CD4-positive, alpha-beta T cell treated with Interleukin-6 for 4 hours (primary cell): Measurements from ENCODE around the gene TSHZ1.
"Not testable (repeated sequence)": the region's sequence is repeated elsewhere in the genome, so short reads cannot be mapped to it uniquely, and the experiment has no call there.

Experiments
- DNase-seq: peaks from one replicate; pipeline ENCODE4 v3.0.0-alpha.2; 2020; ENCODE audit warnings: mixed read lengths

The TSHZ1 gene

GRCh38 chr18:75317300-75317699 lies 106.7 kb downstream of the TSHZ1 start:
- DNase-seq, result no peak

DNA sequence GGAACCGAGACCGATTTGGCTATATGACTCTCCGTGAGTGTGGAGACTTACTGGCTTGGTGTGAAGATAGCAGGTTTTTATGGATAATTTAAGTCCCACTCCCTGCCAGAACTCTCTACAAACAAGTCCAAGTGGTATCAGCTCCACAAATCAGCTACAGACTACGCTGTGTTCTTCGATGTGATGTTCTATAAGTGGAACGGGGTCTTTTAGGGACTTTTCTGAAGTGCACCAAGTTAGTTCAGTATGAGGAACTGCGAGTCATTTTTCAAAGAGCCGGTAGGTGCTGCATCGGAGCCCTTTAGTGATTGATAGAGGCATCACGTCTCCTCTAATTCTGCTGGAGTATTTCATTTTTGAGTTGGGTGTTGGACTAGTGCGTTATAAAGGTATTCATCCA lies 107.1 kb downstream of the TSHZ1 start:
- no peak for DNase-seq

GRCh38 chr18:75319905-75320304 lies 109.3 kb downstream of the TSHZ1 start:
- no peak for DNase-seq

GRCh38 chr18:75320506-75320905 lies 109.9 kb downstream of the TSHZ1 start:
- DNase-seq, result no peak

DNA sequence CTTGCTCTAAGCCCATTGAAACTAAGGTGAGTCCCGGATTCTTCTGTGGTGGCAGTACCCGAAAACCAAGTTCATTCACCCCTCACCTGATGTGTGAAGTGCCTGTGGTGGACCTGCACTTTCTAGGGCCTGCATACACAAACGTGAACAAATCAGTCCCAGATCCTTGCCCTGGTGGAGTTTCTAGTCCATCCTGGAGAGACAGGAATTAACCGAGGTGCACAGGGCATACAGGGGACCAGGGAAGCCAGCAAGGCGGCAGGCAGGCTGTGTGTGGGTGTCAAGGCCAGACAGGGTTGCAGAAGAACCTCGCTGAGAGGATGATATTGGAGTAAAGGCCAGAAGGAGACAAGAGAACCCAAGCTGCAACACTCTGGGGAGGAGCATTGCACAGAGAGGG lies 110.8 kb downstream of the TSHZ1 start:
- DNase-seq, result no peak

DNA sequence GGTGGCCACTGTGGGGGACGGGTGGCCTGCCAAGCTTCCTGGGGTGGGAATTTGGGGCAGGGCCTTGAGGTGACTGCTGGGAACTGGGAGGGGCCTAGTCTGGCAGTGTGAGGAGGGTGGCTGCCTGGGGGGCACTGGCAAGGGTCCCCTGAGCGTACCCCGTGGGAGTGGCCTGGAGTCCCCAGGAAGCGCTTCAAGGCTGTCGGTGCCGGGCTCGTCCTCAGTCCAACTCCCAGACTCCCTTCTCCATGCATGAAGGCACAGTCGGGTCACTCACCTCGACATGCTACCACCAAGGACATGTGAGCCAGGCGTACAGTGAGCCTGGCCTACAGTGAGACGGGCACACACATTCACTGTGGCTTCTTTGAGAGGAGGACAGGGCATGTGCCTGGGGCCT lies 111.6 kb downstream of the TSHZ1 start:
- DNase-seq, result no peak

- no peak for DNase-seq
Measured at GRCh38 chr18:75323821-75324585, 113.4 kb downstream of the TSHZ1 start.

DNA sequence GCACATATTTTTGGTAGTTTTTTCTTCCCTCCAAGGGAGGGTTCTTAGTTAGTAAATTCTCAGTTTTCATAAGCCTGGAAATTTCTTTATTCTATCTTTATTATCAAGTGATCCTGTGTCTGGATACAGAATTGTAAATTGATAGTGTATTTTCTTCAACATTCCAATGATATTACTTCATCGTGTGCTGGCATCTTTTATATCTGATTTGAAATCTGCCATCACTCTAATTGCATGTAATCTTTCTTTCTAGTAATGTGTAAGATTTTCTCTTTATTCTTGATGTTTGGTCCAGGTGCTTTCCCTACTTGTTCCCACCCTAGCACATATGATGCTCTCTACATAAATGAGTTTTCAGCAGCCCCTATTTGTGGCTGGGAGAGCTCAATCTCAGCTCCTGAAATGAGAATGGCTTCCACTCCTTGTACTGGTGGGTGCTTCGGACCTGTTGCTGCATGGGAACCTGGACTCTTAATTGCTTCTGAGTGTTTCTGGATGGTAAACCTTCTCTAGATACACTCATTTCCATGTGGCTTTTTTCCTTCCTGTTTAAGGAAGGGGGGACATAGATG lies 114.2 kb downstream of the TSHZ1 start:
- no peak for DNase-seq

GRCh38 chr18:75329753-75330152 lies 119.2 kb downstream of the TSHZ1 start:
- DNase-seq, result not testable (repeated sequence)

GRCh38 chr18:75330308-75330707 lies 119.7 kb downstream of the TSHZ1 start:
- DNase-seq, result no peak

DNA sequence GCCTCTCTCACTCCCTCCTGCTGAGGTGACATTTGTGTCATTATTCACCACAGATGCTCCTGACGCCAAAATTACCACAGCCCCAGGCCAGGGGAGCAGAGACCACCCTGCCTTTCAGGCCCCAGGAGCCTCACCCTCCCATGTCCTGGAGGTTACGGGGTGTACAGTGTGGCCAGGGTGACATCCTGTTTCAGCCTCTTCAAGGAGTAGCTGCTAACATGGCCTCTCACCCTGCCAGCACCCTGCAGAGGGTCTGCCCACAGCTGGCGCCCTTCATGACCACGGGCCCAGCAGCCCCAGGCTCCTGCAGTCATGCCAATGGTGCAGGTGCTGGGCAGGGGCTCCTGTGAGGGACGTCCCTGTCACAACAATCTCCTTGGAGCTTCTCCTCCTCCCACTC lies 124.3 kb downstream of the TSHZ1 start:
- DNase-seq, result no peak

DNA sequence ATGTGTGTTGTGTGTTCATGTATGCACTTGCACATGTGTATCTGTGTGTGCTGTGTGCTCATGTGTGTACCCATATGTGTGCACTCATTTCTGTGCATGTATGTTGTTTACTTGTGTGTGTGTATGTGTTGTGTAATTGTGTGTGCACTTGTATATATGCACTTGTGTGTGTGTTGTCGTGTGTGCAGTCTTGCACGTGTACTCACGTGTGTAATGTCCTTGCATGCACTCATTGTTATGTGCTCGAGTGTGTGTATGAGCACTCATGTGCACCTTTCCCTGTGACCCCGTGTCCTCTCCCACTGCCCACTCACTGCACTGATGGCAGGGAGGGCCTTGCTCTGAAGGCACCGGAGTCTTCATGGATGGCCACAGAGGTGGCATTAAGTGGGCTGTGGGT lies 124.9 kb downstream of the TSHZ1 start:
- no peak for DNase-seq

GRCh38 chr18:75336767-75337166 lies 126.2 kb downstream of the TSHZ1 start:
- no peak for DNase-seq

DNA sequence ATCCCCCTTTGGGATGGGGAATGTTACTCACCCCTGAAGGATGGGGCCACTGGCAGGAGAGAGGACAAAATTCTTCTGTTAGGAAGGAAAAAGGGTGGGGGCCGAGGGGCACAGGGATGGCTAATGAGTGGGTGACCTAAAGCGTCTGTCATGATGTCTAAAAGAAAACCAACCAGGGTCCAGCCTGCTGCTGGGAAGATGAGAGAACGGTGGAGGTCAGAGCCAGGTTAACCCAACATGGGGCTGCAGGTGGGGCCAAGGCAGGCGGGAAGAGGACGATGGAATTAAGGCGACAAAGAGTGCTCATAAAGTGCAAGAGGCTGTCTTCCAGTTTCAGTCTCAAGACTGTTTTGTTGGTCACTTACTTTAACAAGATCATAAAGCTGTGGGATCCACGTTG lies 126.8 kb downstream of the TSHZ1 start:
- DNase-seq, result no peak

DNA sequence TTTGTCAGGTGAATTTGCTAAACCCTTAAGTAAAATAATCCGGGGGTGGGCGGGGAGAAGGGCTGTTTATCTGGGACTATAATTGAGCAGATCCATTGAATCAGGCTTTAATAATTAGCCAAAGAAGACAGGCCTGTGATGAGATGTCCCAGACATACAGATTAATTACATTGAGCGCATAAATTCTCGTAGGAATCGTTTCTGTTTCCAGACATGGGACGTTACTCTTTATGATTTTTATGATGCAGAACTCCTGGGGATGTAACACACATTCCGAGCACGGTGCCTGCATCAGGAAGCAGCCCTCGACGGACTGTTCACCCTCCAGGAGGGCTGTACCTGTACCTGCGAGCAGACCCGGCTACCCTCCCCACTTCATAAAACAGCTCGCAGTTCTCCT lies 128.0 kb downstream of the TSHZ1 start:
- DNase-seq, result no peak
